OCI-LY7 (cell line): ENCODE results near the gene CA11.
"Not testable (repeated sequence)": the region's sequence is repeated elsewhere in the genome, so short reads cannot be mapped to it uniquely, and the experiment has no call there.

Source experiments
- CTCF ChIP-seq: fragments of 200-600 bp; sonication (generic); conservative IDR thresholded peaks from 2 replicates; pipeline ENCODE4 v1.5.1; 2014; ENCODE audit warnings: mild to moderate bottlenecking, antibody characterized with exemption, low read length, moderate library complexity, mixed read lengths
- EZH2phosphoT487 ChIP-seq: fragments of 200-600 bp; sonication (generic); IDR thresholded peaks from 2 replicates; pipeline ENCODE4 v1.6.1; 2018; ENCODE audit warnings: low read depth, borderline replicate concordance, mild to moderate bottlenecking, mixed run types, antibody characterized with exemption, low read length, moderate library complexity, mixed read lengths

GRCh38 chr19:48693629-48694028 lies 47.6 kb upstream of the CA11 start:
- not testable (repeated sequence) for TF ChIP-seq CTCF, EZH2phosphoT487
